Mucosa of gallbladder (tissue), 1 donor: ENCODE data around the gene PTMS. TPM values are rescaled to one million over a fixed set of nuclear protein-coding genes. Genes with fewer than 3 reads are reported as not detected.

Experiments
- DNase-seq: peaks from one replicate; pipeline ENCODE4 v3.0.0-alpha.2; 2020; ENCODE audit warnings: low spot score
- total RNA-seq: library from RNA; stranded (reverse); gene quantifications from one replicate; pipeline ENCODE4 v1.2.1, GENCODE V29; 2021
- donor health status: DM: no; HTN: no; CAD: no.

Gene PTMS
- total RNA-seq, 1 donor from 2014 or later: 293 TPM

GRCh38 chr12:6771509-6772330 is 5.6 kb downstream of the PTMS start:
- no peak for DNase-seq

GRCh38 chr12:6772331-6772695 is 6.2 kb downstream of the PTMS start, which contains the start of gene LAG3:
TSS of gene LAG3 (plus strand) at chr12:6772520. CDS start at chr12:6772853, 333 bp downstream.
- no peak for DNase-seq

GRCh38 chr12:6772726-6773589 is 6.8 kb downstream of the PTMS start:
- no peak for DNase-seq

GRCh38 chr12:6773590-6774351 is 7.6 kb downstream of the PTMS start:
- no peak for DNase-seq

DNA sequence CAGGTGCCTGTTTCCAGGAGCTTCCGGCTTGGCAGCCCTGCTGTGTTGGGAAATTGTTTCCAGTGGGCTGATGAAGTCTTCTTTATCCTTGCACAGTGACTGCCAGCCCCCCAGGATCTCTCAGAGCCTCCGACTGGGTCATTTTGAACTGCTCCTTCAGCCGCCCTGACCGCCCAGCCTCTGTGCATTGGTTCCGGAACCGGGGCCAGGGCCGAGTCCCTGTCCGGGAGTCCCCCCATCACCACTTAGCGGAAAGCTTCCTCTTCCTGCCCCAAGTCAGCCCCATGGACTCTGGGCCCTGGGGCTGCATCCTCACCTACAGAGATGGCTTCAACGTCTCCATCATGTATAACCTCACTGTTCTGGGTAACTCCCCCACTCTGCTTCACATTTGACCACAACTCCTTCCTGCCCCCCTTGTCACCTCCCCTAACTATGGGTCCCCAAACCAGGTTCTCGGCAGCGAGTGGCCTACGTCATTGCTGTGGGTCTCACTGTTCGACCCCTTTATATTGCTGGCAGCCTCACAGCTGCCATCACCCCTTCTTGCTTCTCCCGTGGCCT is 8.4 kb downstream of the PTMS start:
- no peak for DNase-seq

DNA sequence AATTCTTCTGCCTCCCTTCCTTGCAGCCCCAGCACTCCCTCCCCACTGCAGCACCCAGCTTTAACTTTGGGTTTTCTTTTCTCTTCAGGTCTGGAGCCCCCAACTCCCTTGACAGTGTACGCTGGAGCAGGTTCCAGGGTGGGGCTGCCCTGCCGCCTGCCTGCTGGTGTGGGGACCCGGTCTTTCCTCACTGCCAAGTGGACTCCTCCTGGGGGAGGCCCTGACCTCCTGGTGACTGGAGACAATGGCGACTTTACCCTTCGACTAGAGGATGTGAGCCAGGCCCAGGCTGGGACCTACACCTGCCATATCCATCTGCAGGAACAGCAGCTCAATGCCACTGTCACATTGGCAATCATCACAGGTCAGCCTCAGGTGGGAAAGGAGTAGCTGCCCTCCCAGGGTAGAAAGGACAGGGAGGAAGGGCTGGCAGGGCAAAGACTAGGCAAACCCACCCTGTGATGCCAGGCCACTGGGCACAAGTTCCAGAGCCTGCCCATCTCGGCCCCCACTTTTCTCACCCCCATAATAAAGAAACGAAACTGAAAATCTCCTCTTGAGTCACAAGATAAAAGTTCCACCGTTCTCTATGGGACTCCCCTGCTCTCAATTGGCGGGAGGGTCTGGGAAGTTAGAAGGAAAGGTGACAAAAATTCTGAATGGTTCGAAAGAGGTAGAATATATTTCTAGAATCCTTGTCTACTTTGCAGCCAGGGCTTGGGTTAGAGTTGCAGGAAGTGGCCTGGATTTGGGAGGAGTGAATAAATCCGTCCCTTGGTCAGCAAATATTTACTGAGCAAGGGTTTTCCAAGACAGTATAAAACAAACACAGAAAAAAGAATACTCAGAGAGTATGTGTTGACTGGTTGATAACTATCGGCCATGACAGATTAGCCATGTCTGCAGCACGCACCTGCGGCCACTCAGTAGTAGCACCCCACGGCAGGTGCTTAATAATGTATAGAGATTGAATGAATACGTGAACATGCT is 9.3 kb downstream of the PTMS start:
- DNase-seq: no peak

GRCh38 chr12:6777386-6777785 is 11.2 kb downstream of the PTMS start:
- DNase-seq: no peak

DNA sequence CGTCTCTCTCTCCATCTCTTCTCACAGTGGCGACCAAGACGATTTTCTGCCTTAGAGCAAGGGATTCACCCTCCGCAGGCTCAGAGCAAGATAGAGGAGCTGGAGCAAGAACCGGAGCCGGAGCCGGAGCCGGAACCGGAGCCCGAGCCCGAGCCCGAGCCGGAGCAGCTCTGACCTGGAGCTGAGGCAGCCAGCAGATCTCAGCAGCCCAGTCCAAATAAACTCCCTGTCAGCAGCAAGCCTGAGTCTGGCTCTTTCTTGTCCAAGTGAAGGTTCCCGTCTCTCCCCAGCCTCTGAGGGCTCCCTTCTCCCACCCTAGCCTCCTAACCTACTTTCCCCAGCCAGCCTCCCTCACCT is 12.0 kb downstream of the PTMS start:
- peak; percentile 30 for DNase-seq

DNA sequence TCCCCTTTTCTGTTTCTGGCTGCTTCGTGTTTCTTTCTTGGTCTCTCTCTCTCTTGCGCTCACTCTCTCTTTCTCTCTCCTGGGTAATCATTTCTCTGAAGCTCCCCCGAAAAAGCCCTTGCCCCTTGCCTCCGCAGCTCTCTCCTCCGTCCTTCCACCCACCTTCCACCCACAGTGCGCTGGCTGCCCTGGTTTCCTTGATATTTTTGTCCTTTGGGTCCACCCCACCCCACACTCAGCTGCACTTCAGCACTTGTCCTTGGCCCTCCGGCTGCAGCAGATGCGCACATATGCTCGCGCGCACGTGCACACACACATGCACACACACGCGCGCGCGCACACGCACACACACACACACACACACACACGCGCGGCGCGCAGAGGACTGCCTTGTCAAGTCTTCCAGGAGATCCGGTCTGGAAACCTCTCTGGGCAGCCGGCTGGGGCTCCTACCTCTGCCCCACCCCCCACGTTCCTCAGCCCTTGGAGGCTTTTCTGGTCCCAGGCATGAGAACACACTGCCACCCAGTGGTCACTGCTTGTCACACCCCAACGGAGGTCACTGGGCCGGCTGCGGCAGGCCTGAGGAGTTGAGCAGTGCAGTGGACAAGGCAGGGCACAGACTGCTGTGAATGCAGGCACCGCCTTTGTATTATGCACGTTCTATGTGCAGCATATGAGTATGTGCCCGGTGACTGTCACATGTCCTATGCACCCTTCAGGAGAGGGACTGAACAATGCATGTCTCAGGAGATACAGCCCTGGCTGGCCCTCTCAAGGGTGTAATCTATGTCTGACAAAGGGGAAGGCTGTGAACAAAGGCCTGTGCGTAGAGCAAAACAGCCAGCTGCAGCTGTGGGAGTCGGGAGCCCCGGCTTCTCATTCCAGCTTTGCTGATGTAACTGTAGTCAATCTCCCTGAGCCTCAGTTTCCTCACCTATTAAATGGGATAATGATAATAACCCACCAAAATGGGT is 12.7 kb downstream of the PTMS start:
- peak; percentile 96 for DNase-seq

DNA sequence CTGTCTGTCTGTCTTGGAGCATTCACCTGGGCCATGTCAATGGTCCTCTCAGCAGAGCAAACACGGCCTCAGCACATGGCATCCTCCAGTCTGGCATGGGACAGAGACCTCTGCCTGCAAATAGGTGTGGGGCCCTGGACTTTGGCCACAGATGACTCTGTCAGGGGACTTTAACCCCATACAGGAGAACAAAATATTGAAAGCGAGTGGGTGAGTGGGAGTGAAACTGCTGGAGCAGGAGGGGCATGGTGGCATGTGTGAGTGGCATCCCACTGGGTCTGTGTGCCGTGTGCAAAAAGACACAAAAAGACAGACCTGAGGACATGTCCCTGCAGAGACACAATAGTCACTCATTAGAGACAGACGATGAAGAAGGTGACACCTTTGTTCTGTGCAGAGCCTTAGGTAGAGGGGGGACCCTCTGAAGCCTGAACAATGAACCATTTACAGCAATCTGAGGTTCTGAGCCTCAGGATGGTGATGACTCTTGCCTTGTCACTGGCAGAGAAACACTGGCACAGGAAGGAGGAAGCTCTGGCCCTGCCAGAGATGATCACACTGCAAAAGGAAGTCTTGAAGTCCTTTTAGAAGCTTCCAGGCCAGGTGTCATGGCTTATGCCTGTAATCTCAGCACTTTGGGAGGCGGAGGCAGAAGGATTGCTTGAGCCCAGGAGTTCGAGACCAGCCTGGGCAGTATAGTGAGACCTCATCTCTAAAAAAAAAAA is 13.7 kb downstream of the PTMS start:
- peak; percentile 43 for DNase-seq

DNA sequence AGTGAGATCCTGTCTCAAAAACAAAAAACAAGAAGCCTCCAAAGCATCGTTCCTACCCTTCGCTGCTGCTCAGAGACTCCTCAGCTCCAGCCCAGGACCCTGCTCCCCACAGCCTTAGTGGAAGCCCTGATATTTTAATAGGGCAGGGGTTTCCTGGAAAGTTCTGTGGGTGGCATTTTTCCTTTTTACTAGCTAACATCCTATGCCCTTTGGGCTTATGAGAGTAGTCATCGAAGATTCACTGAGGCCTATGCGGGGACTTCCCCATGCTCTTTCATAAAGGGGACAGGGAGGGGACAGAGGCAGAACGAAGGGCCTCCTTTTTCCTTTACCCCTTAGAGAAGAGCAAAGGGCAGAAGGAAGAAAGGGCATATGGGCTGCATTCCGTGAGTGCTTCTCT is 14.4 kb downstream of the PTMS start:
- no peak for DNase-seq

- no peak for DNase-seq
Observed at GRCh38 chr12:6782119-6782518, 16.0 kb downstream of the PTMS start.

DNA sequence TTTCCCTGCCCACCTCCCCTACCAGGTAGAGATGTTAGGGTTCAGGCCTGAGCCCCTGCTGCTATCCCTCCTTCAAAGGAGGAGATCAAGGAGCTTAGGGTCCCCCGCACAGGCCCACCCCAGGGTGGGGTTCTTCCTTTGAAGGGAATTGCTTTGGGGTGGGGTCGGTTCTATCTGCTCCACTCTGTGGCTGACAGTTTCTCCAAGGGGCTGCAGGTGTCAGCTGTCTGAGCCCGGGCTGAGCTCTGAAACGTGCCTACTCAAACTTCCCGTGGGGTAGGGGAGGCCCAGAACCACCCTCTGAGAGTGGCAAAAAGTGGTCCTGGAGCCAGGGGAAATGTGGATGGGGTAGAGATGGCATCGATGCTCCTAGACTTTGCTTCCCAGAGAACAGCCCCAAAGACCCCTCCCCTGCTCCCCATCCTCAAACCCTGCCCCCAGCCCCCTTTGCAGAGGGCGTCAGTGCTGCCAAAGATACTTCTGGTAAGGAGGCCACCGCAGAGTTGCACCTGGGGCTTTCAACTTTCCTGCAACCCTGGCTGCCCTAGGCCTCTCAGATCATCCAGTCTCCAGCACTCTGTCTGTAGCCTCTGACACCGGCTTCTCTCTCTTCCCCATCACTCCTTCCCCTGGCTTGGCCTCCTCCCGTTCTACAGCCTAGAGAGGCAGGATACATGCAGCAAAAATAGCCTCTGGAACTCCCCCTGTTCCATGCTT is 16.8 kb downstream of the PTMS start:
- no peak for DNase-seq

DNA sequence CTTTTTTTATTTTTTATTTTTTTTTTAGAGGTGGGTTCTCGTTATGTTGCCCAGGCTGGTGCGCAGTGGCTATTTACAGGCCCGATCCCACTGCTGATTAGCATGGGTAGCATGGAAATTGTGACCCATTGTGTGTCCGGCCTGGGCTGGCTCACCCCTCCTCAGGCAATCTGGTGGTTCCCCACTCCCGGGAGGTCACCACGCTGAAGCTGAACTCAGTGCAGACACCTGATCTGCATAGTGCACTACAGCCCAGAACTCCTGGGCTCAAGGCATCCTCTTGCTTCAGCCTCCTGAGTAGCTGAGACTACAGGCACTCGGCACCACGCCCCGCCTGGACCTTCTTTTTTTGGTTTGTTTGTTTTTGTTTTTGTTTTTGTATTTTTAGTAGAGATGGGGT is 17.7 kb downstream of the PTMS start:
- DNase-seq: no peak

DNA sequence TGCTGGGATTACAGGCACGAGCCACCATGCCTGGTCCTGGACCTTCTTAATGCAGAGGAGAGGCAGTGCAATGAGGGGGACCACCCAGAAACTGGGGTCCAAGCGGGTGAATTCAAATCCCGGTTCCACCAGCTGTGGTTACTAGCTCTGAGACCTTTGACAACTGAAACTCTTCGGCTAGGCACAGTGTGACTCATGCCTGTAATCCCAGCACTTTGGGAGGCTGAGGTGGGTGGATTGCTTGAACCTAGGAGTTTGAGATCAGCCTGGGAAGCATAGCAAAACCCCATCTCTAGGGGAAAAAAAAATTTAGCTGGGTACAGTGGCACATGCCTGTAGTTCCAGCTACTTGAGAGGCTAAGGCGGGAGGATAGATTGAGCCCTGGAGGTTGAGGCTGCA is 18.1 kb downstream of the PTMS start:
- no peak for DNase-seq

- no peak for DNase-seq
Observed at GRCh38 chr12:6784761-6785160, 18.6 kb downstream of the PTMS start.

DNA sequence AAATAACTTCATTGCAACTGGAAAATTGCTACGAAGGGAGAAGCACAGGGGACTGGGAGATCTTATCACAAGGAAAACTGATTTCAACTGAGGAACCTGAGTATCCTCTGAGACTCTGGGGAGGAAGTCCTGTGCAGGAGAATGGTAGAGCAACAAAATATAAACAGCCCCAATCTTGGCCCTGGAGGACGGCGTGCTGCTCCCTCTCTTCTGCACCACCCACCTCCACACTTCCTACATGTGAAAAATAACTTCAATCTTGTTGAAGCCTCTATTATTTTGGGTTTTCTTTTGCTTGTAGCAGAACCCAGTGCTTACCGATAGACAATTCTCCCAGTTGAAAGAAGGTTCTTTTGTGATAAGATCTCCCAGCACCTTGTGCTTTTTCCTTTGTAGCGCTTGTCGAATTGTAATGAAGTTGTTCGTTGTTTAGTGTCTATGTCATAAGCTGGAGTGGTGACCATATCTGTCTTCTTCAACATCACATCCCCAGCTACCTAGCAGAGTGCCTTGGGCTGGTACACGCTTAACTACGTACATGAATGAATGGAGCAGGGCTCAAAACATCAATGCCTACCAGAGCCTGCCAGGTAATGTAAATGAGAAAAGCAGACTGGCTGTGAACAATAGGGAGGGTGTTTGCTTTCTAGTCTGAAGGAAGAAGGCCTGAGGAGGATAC is 20.4 kb downstream of the PTMS start:
- no peak for DNase-seq

GRCh38 chr12:6787309-6787708 is 21.1 kb downstream of the PTMS start:
- DNase-seq: no peak
